HEK293 (cell line): ENCODE data around the gene NFXL1.

Experiments used
- GLIS2 ChIP-seq: fragments of 450-650 bp; formaldehyde crosslinking; IDR thresholded peaks from 2 replicates; pipeline ENCODE4 v1.5.1; 2016; ENCODE audit warnings: missing biosample characterization, missing genetic modification characterization
- HOXD13 ChIP-seq: sonication (generic); formaldehyde crosslinking; IDR thresholded peaks from 2 replicates; pipeline ENCODE4 v1.8.0; 2022; ENCODE audit warnings: missing genetic modification reagents, borderline replicate concordance
- ZFP3 ChIP-seq: fragments of 450-650 bp; formaldehyde crosslinking; IDR thresholded peaks from 2 replicates; pipeline ENCODE4 v1.5.1; 2016; ENCODE audit warnings: low read depth, missing biosample characterization, missing genetic modification characterization
- ZNF214 ChIP-seq: fragments of 450-650 bp; formaldehyde crosslinking; IDR thresholded peaks from 2 replicates; pipeline ENCODE4 v1.5.1; 2017; ENCODE audit warnings: missing biosample characterization, mild to moderate bottlenecking, missing genetic modification characterization, borderline replicate concordance
- ZNF24 ChIP-seq: fragments of 450-650 bp; formaldehyde crosslinking; IDR thresholded peaks from 2 replicates; pipeline ENCODE4 v1.5.1; 2016; ENCODE audit warnings: missing biosample characterization, missing genetic modification characterization
- ZNF274 ChIP-seq, 2 experiments: fragments of 200-500 bp in 1 of 2; fragments of 450-650 bp in 1 of 2; sonication (Bioruptor generic) in 1 of 2; formaldehyde crosslinking in 1 of 2; IDR thresholded peaks; 2 replicates each; pipeline versions ENCODE4 v1.5.1 to v1.6.1; 2014 to 2016; ENCODE audit warnings: borderline replicate concordance in 1 of 2, inconsistent platforms in 1 of 2, low read length in 1 of 2, missing biosample characterization in 1 of 2, missing genetic modification characterization in 1 of 2
- ZNF501 ChIP-seq: fragments of 450-650 bp; formaldehyde crosslinking; IDR thresholded peaks from 2 replicates; pipeline ENCODE4 v1.5.1; 2016; ENCODE audit warnings: missing biosample characterization, missing genetic modification characterization
- ZNF571 ChIP-seq: fragments of 450-650 bp; formaldehyde crosslinking; IDR thresholded peaks from 2 replicates; pipeline ENCODE4 v1.5.0; 2017; ENCODE audit warnings: missing biosample characterization, missing genetic modification characterization
- ZNF623 ChIP-seq: fragments of 450-650 bp; formaldehyde crosslinking; IDR thresholded peaks from 2 replicates; pipeline ENCODE4 v1.5.1; 2016; ENCODE audit warnings: missing biosample characterization, missing genetic modification characterization
- ZNF843 ChIP-seq: fragments of 450-650 bp; formaldehyde crosslinking; IDR thresholded peaks from 2 replicates; pipeline ENCODE4 v1.5.1; 2016; ENCODE audit warnings: missing biosample characterization, missing genetic modification characterization
- TF ChIP-seq, protein P1 (sequence below): fragments of 450-650 bp; formaldehyde crosslinking; IDR thresholded peaks from 2 replicates; pipeline ENCODE4 v1.5.1; 2016; ENCODE audit warnings: missing biosample characterization, missing genetic modification characterization, low read depth
- TF ChIP-seq, protein P2 (sequence below): fragments of 450-650 bp; formaldehyde crosslinking; IDR thresholded peaks from 2 replicates; pipeline ENCODE4 v1.5.1; 2016; ENCODE audit warnings: missing biosample characterization, missing genetic modification characterization
- TF ChIP-seq, protein P3 (sequence below): fragments of 450-650 bp; formaldehyde crosslinking; IDR thresholded peaks from 2 replicates; pipeline ENCODE4 v1.5.1; 2016; ENCODE audit warnings: missing biosample characterization, missing genetic modification characterization

DNA sequence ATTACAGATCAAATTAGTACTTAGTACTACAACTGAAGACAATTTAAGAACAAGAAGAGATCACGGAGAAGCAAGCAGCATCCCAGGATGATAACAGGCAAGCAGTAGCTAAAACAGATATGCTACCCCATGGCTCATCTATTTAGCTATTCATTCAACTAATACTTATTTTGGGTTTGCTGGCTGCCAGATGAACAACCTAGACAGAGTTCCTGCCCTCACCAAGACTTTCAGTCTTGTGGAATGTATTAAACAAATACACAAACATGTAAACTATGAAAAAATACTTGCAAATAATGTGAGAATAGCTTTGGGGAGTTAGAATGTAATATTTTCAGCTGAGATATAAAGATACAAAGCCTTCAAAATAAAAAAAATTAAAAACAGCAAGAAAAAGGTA lies 74.1 kb downstream of the NFXL1 start:
- TF ChIP-seq, protein P1, sequence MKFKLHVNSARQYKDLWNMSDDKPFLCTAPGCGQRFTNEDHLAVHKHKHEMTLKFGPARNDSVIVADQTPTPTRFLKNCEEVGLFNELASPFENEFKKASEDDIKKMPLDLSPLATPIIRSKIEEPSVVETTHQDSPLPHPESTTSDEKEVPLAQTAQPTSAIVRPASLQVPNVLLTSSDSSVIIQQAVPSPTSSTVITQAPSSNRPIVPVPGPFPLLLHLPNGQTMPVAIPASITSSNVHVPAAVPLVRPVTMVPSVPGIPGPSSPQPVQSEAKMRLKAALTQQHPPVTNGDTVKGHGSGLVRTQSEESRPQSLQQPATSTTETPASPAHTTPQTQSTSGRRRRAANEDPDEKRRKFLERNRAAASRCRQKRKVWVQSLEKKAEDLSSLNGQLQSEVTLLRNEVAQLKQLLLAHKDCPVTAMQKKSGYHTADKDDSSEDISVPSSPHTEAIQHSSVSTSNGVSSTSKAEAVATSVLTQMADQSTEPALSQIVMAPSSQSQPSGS (tag by site-specific recombination) = no peak
- TF ChIP-seq ZNF571 (tag by site-specific recombination) = no peak
- TF ChIP-seq ZFP3 = no peak
- TF ChIP-seq GLIS2 = no peak
- no peak for TF ChIP-seq ZNF274 (IDR thresholded peaks at IDR 0.05; ENCODE audit: low read length)
- no peak for TF ChIP-seq ZNF274 (tag by site-specific recombination; IDR thresholded peaks at IDR 0.05; ENCODE audit: borderline replicate concordance)
- TF ChIP-seq, protein P2, sequence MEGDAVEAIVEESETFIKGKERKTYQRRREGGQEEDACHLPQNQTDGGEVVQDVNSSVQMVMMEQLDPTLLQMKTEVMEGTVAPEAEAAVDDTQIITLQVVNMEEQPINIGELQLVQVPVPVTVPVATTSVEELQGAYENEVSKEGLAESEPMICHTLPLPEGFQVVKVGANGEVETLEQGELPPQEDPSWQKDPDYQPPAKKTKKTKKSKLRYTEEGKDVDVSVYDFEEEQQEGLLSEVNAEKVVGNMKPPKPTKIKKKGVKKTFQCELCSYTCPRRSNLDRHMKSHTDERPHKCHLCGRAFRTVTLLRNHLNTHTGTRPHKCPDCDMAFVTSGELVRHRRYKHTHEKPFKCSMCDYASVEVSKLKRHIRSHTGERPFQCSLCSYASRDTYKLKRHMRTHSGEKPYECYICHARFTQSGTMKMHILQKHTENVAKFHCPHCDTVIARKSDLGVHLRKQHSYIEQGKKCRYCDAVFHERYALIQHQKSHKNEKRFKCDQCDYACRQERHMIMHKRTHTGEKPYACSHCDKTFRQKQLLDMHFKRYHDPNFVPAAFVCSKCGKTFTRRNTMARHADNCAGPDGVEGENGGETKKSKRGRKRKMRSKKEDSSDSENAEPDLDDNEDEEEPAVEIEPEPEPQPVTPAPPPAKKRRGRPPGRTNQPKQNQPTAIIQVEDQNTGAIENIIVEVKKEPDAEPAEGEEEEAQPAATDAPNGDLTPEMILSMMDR (tag by site-specific recombination) = no peak
- TF ChIP-seq ZNF623 = no peak
- TF ChIP-seq ZNF24 (tag by site-specific recombination) = no peak
- TF ChIP-seq, protein P3, sequence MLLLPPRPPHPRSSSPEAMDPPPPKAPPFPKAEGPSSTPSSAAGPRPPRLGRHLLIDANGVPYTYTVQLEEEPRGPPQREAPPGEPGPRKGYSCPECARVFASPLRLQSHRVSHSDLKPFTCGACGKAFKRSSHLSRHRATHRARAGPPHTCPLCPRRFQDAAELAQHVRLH (tag by site-specific recombination) = no peak
- no peak for TF ChIP-seq ZNF843 (tag by site-specific recombination)
- no peak for TF ChIP-seq ZNF501 (tag by site-specific recombination)
- TF ChIP-seq HOXD13 (CRISPR knock-in tag) = no peak
- no peak for TF ChIP-seq ZNF214 (tag by site-specific recombination)
